SH-SY5Y (cell line): Measurements from ENCODE around the gene SCN9A.

ENCODE experiments used
- GATA2 ChIP-seq: IDR thresholded peaks from 2 replicates; pipeline ENCODE4 v1.6.1; 2011; ENCODE audit warnings: mild to moderate bottlenecking, low read depth, low read length
- GATA3 ChIP-seq: IDR thresholded peaks from 2 replicates; pipeline ENCODE4 v1.6.1; 2011; ENCODE audit warnings: low read depth, mild to moderate bottlenecking, low read length, moderate library complexity

The SCN9A gene

DNA sequence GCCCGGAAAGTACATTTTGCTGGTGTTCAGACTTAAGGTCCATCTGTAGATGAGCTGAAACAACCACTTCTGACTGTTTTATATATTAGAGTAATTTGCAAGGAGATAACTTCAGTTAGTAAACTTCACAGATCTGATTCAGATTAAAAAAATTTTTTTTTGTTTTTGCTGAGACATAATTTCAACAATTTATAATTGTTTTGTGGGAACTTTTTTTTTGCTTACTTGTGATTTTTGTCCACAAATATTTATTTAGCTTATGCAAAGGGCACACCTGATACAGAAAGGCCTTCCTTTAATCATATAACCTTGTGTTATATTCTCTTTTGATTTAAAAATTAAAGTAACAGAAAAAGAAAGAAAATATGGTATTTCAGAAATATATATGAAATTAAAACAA lies 9.6 kb upstream of the SCN9A start:
- TF ChIP-seq GATA2 (no peak), GATA3 (no peak)

DNA sequence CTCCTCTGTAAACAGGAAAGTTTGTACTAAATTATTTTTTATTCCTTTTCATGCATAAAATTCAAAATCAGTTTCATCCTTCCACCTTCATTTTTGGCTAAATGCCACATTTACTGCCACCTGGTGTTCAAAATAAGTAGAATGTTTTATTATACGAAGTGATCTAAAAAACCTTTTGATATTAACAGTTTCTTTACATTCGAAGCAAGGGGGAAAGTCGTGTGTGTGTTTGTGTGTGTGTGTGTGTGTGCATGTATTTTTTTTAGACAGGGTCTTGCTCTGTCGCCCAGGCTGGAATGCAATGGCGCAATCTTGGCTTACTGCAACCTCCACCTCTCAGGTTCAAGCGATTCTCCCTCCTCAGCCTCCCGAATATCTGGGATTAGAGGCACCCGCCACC lies 9.0 kb upstream of the SCN9A start:
- no peak for TF ChIP-seq GATA2
- TF ChIP-seq GATA3: no peak

DNA sequence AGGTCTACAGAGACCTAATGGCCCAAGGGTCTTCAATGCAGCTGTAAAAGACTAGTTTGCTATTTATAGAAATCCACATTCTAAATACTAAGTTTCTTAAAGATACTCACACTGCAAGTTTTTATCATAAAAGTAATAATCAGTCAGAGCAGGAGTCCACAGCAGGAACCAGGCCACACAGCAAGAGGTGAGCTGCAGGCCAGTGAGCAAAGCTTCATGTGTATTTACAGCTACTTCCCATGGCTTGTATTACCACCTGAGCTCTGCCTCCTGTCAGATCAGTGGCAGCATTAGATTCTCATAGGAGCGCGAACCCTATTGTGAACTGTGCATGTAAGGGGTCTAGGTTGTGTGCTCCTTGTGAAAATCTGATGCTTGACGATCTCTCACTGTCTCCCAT lies 6.7 kb upstream of the SCN9A start:
- no peak for TF ChIP-seq GATA3
- no peak for TF ChIP-seq GATA2

DNA sequence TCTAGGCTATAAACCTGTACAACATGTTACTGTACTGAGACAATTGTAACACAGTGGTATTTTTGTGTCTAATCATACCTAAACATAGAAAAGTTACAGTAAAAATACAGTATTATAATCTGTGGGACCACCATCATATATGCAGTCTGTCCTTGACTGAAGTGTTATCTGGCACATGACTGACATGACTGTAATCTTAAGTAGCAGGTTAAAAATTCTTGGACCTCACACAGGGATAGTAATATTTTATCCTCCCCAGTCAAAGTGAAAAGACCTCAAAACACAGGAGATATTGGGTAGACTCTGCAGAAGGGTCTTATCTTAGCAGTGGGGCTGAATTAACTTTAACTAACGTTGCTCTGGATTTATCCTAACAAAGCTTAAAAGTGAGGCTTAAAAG lies 4.9 kb upstream of the SCN9A start:
- no peak for TF ChIP-seq GATA3
- TF ChIP-seq GATA2: no peak

DNA sequence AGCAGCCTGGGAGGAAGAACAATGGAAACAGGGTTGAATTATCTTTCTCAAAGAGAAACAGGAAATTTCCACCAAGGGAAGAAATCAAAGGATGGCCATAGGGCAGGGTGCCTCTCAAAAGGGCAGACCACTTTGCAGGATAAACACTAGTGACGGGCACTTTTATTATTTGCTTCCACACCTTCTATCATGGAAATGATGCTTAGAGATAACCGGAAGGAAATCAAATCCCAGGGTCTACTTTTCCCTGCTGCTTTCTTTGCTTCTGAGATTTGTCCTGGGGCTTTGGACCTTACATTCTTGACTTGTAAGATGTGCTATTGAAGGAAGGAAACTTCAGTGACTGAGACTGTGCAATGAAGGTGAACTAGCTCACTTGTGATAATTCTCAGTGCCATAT lies 1.1 kb upstream of the SCN9A start:
- TF ChIP-seq GATA3 (no peak), GATA2 (no peak)

DNA sequence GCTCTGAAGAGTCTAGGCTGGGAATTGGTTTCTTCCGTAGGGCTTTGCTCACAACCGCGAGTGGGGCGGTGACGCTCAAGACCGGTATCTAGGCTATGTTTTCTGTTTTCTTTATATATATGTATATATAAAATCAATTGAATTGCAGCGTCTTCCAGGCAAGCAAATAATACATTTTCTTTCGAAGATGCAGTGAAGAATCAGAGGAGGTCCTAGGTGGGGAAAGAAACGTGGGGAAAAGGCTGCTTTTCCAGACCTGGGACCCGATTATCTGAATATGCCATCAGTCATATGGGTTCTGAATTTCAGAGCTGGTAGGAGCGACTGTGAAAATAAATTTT lies 714 bp upstream of the SCN9A start:
- TF ChIP-seq GATA2: no peak
- no peak for TF ChIP-seq GATA3

DNA sequence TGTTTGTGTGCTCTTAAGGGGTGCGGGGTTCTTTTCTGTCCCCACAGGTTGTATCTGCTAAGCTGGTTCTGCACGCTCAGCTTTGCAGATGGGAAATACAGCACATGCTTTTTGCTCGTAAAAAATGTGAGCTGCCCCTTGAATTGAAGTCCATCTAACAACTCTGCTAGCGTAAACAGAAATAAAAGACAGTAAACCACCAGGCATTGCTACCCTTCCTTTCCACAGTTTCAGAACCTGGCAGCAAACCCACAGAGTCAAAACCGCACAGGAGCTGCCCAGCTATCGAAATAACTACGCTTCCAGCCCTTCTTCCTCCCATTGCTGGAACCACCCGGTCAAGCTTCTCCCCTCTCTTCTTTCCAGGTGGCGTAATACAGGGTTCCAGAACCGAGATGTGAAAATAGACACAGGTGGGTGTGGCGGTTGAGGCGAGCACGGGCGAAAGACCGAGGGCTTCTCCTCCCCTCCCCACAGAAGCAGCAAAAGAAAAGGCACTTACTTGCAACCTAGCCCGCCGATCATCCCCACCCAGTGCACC lies 479 bp downstream of the SCN9A start:
- TF ChIP-seq GATA2: no peak
- no peak for TF ChIP-seq GATA3

DNA sequence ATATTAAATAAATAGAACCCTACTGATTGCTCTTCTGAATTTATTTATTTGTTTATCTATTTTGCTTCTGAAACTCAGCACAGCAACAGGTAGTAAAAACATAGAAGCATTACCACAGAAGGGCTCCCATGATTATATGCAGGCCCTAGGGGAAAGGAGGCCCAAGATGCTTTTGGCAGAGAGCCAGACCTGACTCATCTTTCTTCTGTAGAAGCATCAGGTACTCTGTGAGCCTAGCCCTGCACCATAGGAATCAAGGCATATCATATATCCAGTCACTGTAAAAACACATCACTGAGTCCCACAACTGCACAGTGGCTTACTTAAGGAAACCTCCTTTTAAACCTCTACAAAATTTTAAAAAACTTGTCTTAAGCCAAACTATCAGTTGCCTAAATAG lies 1.8 kb downstream of the SCN9A start:
- TF ChIP-seq GATA3 (no peak), GATA2 (no peak)

DNA sequence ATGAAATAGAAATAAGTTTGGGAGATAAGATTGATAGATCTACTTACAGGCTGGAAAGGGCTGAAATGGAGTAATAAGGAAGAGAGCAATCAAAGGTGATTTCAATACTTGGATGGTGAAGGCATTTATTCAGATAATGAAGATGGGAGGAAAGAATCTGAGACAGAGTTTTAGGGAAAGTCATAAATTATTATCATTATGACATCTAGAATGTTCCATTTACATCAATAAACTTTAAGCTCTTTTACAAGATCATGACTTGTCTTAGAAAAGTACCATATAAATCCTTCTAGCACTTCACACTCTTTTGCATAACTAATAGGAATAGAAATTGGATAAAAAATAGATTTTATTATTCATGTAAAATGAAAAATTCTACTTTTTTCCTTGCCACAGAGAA lies 2.2 kb downstream of the SCN9A start:
- TF ChIP-seq GATA3: no peak
- no peak for TF ChIP-seq GATA2

DNA sequence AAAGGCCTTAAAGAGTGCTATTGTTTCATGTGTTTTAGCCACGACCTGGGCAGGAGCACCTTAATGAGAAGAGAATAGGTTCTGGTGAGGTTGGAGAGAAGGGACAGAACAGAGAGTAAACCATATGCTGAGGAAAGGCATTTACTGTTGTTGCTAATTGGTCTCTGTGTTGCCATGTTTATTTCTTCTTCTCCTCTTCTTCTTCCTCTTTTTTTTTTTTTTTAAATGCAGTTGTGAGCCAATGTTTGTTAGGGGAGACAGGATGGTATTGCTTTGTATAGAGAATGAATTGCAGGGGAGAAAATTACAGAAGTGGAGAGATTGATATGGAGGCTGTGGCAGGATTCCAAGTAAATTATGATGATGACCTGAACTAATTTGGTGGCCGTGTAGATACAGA lies 2.6 kb downstream of the SCN9A start:
- no peak for TF ChIP-seq GATA2

DNA sequence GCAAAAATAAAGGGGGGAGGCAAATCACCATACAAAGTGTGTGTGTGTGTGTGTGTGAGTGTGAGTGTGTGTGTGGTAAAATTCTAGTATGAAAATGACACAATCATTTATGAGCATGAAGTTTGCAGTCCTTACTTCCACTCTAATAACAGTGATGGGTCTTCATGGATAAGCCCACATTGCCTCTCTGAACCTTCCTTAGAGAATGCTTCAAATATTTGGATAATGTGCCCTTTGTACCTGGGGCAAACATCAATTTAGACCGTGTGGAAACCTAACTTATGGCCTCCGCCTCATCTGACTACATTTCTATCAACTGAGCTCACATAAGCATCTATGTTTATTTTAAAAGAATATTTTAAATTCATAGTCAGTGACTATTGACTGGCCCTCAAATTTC lies 3.7 kb downstream of the SCN9A start:
- TF ChIP-seq GATA2 (no peak), GATA3 (no peak)

DNA sequence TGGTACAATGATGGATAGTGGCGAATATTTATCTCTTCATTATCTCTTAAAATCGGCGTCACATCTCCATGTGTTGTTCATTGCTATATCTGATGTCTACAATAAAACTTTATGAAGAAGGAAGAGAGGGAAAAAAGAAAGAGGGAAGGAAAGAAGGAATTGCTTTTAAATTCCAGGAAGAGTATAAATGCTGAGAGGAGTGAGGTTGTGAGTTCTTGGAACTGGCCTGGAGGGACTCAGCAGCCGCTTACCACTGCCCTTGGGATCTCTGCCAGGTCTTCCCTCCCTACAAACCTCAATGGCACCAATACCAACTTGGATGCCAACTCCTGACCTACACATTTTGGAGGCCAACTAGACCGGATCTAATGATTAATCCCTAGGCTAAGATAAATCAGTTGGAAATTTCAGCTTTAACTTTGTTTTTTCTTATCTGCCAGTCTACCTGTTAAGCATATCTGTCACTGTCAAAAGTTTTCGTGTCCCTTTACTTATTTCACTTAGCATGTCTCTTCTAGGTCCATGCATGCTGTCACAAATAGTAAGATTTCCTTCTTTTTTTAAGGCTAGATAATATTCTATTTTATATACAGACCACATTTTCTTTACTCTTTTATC lies 9.8 kb downstream of the SCN9A start:
- TF ChIP-seq GATA3 (no peak), GATA2 (no peak)

DNA sequence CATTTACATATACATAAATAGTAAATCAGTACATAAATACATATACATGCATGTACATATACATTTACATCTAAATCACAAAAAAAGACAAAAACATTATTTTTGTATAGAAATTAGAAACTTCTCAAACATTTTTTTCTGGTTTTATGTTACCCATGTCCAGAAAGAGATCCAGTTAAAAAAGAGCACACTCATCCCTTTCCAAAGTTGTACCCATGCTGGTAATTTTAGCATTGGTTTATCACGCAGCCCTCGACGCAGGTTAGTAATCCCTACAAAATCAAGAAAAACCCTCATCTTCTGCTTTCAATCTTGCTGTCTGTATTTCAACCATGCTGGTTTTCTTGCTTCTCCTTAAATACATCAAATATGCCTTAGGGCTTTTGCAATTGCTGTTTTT lies 10.5 kb downstream of the SCN9A start:
- TF ChIP-seq GATA2 (no peak), GATA3 (no peak)

DNA sequence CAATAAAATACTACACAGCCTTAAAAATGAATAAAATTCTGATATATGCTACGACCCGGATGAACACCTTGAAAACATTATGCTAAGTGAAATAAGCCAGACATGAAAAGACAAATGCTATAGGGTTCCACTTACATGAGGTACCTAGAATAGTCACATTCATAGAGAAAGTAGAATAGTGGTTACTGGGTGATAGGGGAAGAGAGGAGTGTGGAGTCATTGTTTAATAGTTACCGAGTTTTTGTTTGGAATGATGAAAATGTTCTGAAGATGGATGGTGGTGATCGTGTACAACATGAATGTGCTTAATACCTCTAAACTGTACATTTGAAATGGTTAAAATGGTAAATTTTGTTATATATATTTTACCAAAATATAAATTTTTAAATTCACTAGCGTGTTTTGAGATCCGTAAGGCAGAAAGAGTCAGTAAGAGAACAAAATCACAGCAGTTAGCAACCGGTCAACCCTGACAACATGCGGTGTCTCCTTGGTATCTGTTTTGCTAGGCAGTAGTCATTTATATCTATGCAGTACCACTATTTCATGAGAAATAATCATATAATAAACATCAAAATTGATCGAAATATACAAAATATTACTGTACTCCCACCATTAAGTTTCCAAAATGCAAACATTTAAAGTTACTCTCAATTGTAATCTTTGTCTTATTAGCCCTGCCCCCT lies 11.1 kb downstream of the SCN9A start:
- TF ChIP-seq GATA2 (no peak), GATA3 (no peak)

DNA sequence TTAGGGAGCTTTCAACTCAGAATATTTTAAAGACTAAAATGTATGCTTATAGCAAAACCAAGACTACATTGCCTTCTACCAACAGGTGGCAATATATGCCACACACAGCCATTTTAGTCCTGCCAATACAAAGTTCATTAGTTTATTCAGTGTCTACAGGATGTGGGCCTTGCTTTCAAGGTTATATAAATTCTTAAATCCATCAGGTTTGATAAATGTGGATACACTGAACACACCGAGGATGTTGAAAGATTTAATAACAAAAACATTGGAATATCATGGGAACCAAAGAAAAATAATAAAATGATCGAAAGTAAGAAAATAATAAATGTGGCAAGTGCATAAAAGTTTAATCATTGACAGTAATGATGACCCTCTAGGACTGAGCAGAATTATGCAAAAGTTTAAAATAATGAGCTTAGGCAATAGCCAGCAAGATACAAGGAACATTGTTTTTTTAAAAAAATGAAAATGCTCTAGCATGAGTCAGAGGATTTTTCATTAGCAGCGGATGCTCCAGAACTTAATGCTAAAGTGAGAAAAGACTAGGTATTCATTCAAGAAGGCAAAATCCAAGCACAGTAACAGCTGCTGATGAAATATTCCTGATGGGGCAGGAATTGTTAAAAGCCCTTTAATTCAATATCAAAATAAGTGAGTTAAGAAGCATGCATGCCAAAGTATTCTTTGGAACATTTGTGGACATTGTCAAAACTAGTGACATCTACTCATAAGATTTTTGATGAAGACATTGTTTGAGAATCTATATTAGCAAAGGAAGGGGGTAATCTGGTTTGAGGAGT lies 14.2 kb downstream of the SCN9A start:
- TF ChIP-seq GATA2 (no peak), GATA3 (no peak)
